IMR-90 (cell line): ENCODE measurements around the gene SLC23A2. TPM values are rescaled to one million over a fixed set of nuclear protein-coding genes. Genes with fewer than 3 reads are reported as not detected.

ENCODE experiments used
- ATAC-seq: fragments of 200-7000 bp; cut with Tn5 transposase; 2 replicates; pipeline ENCODE4 v1.9.1; 2020; ENCODE audit warnings: low read depth, mild to moderate bottlenecking, moderate library complexity
- BruUV-seq: library from RNA; stranded (reverse); fragments of 400-500 nt; replicated peaks from 2 replicates; lab custom pipeline; 2021; lab: Mats Ljungman, UMichigan
- CTCF ChIA-PET: fragments of 300-600 bp; formaldehyde crosslinking; extraction: SDS; loops from one replicate; lab custom pipeline; 2021; ENCODE audit warnings: antibody characterized with exemption; lab: Yijun Ruan, JAX
- POLR2A ChIA-PET: fragments of 300-600 bp; sonication (Branson Sonifier 250); formaldehyde crosslinking; loops from one replicate; lab custom pipeline; 2022; ENCODE audit warnings: antibody characterized with exemption; ENCODE audit not compliant: unreplicated experiment; lab: Charles Lee
- DNase-seq: peaks from one replicate; pipeline ENCODE4 v3.0.0; 2013
- H2AFZ ChIP-seq: replicated peaks from 2 replicates; pipeline ENCODE3; 2013; ENCODE audit warnings: low read length, mild to moderate bottlenecking; ENCODE audit not compliant: poor library complexity
- H2AK5ac ChIP-seq: 2 replicates; pipeline ENCODE4 v1.6.1; 2013; ENCODE audit warnings: low read depth, low read length, inconsistent platforms
- H2AK9ac ChIP-seq: replicated peaks from 2 replicates; pipeline ENCODE3; 2013; ENCODE audit warnings: mild to moderate bottlenecking, low read depth, low read length, moderate library complexity; ENCODE audit not compliant: poor library complexity
- H2BK120ac ChIP-seq: 2 replicates; pipeline ENCODE4 v1.6.1; 2013; ENCODE audit warnings: low read depth, low read length, inconsistent platforms
- H2BK15ac ChIP-seq: 3 replicates; pipeline ENCODE4 v1.6.1; 2013; ENCODE audit warnings: low read depth, low read length, inconsistent platforms
- H2BK20ac ChIP-seq: 2 replicates; pipeline ENCODE4 v1.6.1; 2013; ENCODE audit warnings: low read depth, mild to moderate bottlenecking, inconsistent platforms, low read length, moderate library complexity
- H2BK5ac ChIP-seq: 2 replicates; pipeline ENCODE4 v1.6.1; 2013; ENCODE audit warnings: mild to moderate bottlenecking, low read depth, low read length, inconsistent platforms; ENCODE audit not compliant: poor library complexity, severe bottlenecking
- H3K14ac ChIP-seq: replicated peaks from 2 replicates; pipeline ENCODE4 v1.6.1; 2013; ENCODE audit warnings: low read depth, low read length, inconsistent platforms
- H3K18ac ChIP-seq: 2 replicates; pipeline ENCODE4 v1.6.1; 2013; ENCODE audit warnings: low read depth, low read length, control low read depth
- H3K23ac ChIP-seq: 2 replicates; pipeline ENCODE4 v1.6.1; 2013; ENCODE audit warnings: low read depth, low read length, inconsistent platforms
- H3K27ac ChIP-seq: 2 replicates; pipeline ENCODE4 v1.5.1; 2013; ENCODE audit warnings: mild to moderate bottlenecking, control low read depth, low read length; ENCODE audit not compliant: insufficient read depth
- H3K27me3 ChIP-seq: 2 replicates; pipeline ENCODE4 v1.6.1; 2013; ENCODE audit warnings: low read length; ENCODE audit not compliant: control insufficient read depth, insufficient read depth
- H3K36me3 ChIP-seq: 2 replicates; pipeline ENCODE4 v1.6.1; 2013; ENCODE audit warnings: low read length, mixed read lengths; ENCODE audit not compliant: control insufficient read depth, insufficient read depth
- H3K4ac ChIP-seq: 2 replicates; pipeline ENCODE4 v1.6.1; 2013; ENCODE audit warnings: low read depth, low read length, inconsistent platforms
- H3K4me1 ChIP-seq: 2 replicates; pipeline ENCODE4 v1.6.1; 2013; ENCODE audit warnings: low read length, mixed read lengths; ENCODE audit not compliant: control insufficient read depth, insufficient read depth
- H3K4me2 ChIP-seq: 2 replicates; pipeline ENCODE4 v1.6.1; 2013; ENCODE audit warnings: low read depth, mild to moderate bottlenecking, control low read depth, low read length, moderate library complexity
- H3K4me3 ChIP-seq: 2 replicates; pipeline ENCODE4 v1.5.1; 2013; ENCODE audit warnings: low read depth, mild to moderate bottlenecking, control low read depth, low read length, moderate library complexity; ENCODE audit not compliant: insufficient read depth
- H3K56ac ChIP-seq: 2 replicates; pipeline ENCODE4 v1.6.1; 2013; ENCODE audit warnings: low read length, inconsistent platforms; ENCODE audit not compliant: insufficient read depth; ENCODE audit errors: extremely low read depth
- H3K79me1 ChIP-seq, 2 experiments: 2 replicates each; pipeline ENCODE4 v1.6.1; 2013; ENCODE audit warnings: low read length in 2 of 2, inconsistent platforms in 1 of 2, low read depth in 1 of 2
- H3K9ac ChIP-seq: 2 replicates; pipeline ENCODE4 v1.6.1; 2013; ENCODE audit warnings: low read depth, low read length, control low read depth
- H3K9me1 ChIP-seq: 2 replicates; pipeline ENCODE4 v1.6.1; 2013; ENCODE audit warnings: low read length, inconsistent platforms; ENCODE audit not compliant: insufficient read depth
- H3K9me3 ChIP-seq: 2 replicates; pipeline ENCODE4 v1.6.1; 2013; ENCODE audit warnings: low read length; ENCODE audit not compliant: control insufficient read depth, insufficient read depth
- H4K20me1 ChIP-seq: 2 replicates; pipeline ENCODE4 v1.6.1; 2013; ENCODE audit warnings: low read length, inconsistent platforms; ENCODE audit not compliant: insufficient read depth
- H4K5ac ChIP-seq: 2 replicates; pipeline ENCODE4 v1.6.1; 2013; ENCODE audit warnings: mild to moderate bottlenecking, low read depth, low read length, control low read depth
- H4K8ac ChIP-seq, 2 experiments: 2 replicates each; pipeline ENCODE4 v1.6.1; 2013; ENCODE audit warnings: low read depth in 2 of 2, low read length in 2 of 2, control low read depth in 1 of 2, inconsistent platforms in 1 of 2
- H4K91ac ChIP-seq: 2 replicates; pipeline ENCODE4 v1.6.1; 2013; ENCODE audit warnings: low read depth, low read length, inconsistent platforms; ENCODE audit not compliant: insufficient read depth
- RCOR1 ChIP-seq: IDR thresholded peaks from 2 replicates; pipeline ENCODE4 v1.6.1; 2012; ENCODE audit warnings: mild to moderate bottlenecking, low read length, improper control_type of control experiment; ENCODE audit not compliant: insufficient replicate concordance
- WGBS, 2 experiments: methylation state at CpG; one replicate each; pipeline versions ENCODE4 v1.1.5 to v1.1.7; 2013; ENCODE audit warnings: missing lambda C conversion rate in 2 of 2; ENCODE audit not compliant: insufficient read length in 1 of 2; ENCODE audit errors: extremely low coverage in 2 of 2; 5-methylcytosine and 5-hydroxymethylcytosine counted together
- dilution Hi-C: fragments of 300-500 bp; cut with HindIII; formaldehyde crosslinking; loops from one replicate; pipeline ENCODE4 v1.14.3; 2018; ENCODE audit warnings: low sequenced_read_pairs; ENCODE audit not compliant: unreplicated experiment
- in situ Hi-C: fragments of 300-500 bp; cut with MboI; formaldehyde crosslinking; loops from 3 replicates; pipeline ENCODE4 v1.14.3; 2019; ENCODE audit warnings: low sequenced_read_pairs, inconsistent platforms, mixed read lengths
- intact Hi-C: fragments of 100-400 bp; cut with micrococcal nuclease; formaldehyde crosslinking; loops from 2 replicates; pipeline ENCODE4 v1.10.0; 2022
- polyA plus RNA-seq, 3 experiments: library from polyadenylated mRNA; depleted of rRNA; stranded (reverse); fragments of >200 nt; gene quantifications; 2 replicates each; pipeline ENCODE4 v1.2.3, GENCODE V29; 2012; ENCODE audit warnings: low replicate concordance in 1 of 3
- total RNA-seq: library from RNA; depleted of rRNA; stranded (reverse); fragments of >200 nt; gene quantifications from 2 replicates; pipeline ENCODE4 v1.2.3, GENCODE V29; 2012

SLC23A2 gene
- total and polyA plus RNA-seq, 2 of the 4 experiments (the other 2 are of a cell fraction) = 10.2 to 14.4 TPM

- H3K27ac ChIP-seq = peak overlapping the region; percentile 2; the same call in 1 of the 2 replicates
- no peak for TF ChIP-seq RCOR1
- peak overlapping the region; percentile 28; the same call in 1 of the 2 replicates for H2BK20ac ChIP-seq
- DNase-seq = no peak
- peak overlapping the region; percentile 42; the same call in 1 of the 2 replicates for H3K18ac ChIP-seq
- H3K4me2 ChIP-seq = no peak overlapping the region; the same call in 1 of the 2 replicates
- H3K9me3 ChIP-seq = peaks cover 4% of the 10 kb centered on the region
- peaks cover 12% of the 10 kb centered on the region for H3K9me1 ChIP-seq
- intact Hi-C loops (no loop called here), in situ Hi-C loops (no loop called here), dilution Hi-C loops (no loop called here)
- H3K4me3 ChIP-seq = no peak overlapping the region
- CTCF ChIA-PET = no interaction called here
- BruUV-seq = no TSS peak
- no peak overlapping the region for H2BK5ac ChIP-seq
- H3K56ac ChIP-seq = no peak overlapping the region
- peak overlapping the region; percentile 64 for H2AK5ac ChIP-seq
- H2AK9ac ChIP-seq = no peak overlapping the region
- H4K5ac ChIP-seq = peak overlapping the region; percentile 31; the same call in 1 of the 2 replicates
- 0 out of 3 replicates have a peak overlapping the region, but pooled peaks have one; percentile 21 for H2BK15ac ChIP-seq
- peak overlapping the region in 1 of 2 experiments; percentile 12; a peak in 1 of 4 replicates for H4K8ac ChIP-seq
- no peak overlapping the region for H3K9ac ChIP-seq
- H3K36me3 ChIP-seq = no peaks in the 10 kb centered on the region
- H3K4ac ChIP-seq = 0 out of 2 replicates have a peak overlapping the region, but pooled peaks have one; percentile 20
- H3K23ac ChIP-seq = peak overlapping the region; percentile 56
- peak; percentile 44 for ATAC-seq
- H3K27me3 ChIP-seq = peaks cover 12% of the 10 kb centered on the region
- H2AFZ ChIP-seq = peak overlapping the region; percentile 16
- no peak overlapping the region for H2BK120ac ChIP-seq
- 0% methylated on average over 5 of the region's 16 CpGs; no CpG with 5 or more reads in 1 of the 2 experiments for WGBS, 2 experiments
- POLR2A ChIA-PET = no interaction called here
- H3K4me1 ChIP-seq = peaks cover 11% of the 10 kb centered on the region; the same call in 1 of the 2 replicates
- no peaks in the 10 kb centered on the region for H3K79me1 ChIP-seq
- H4K20me1 ChIP-seq = no peaks in the 10 kb centered on the region
- no peak overlapping the region; the same call in 1 of the 2 replicates for H3K14ac ChIP-seq
- no peak overlapping the region for H4K91ac ChIP-seq
Measured at GRCh38 chr20:4835244-4836177, 165.8 kb downstream of the SLC23A2 start.
